Cerebellar nuclear complex (tissue), 1 donor: ENCODE results near the gene CD1E.
"Not testable (repeated sequence)": the region's sequence is repeated elsewhere in the genome, so short reads cannot be mapped to it uniquely, and the experiment has no call there.

ENCODE experiments used
- DNase-seq, 2 experiments: peaks; one replicate each; lab custom pipeline; 2025; lab: John Stamatoyannopoulos, UW

The CD1E gene

GRCh38 chr1:158362941-158363340 lies 9.2 kb downstream of the CD1E start:
- no peak for DNase-seq

- no peak for DNase-seq
Observed at GRCh38 chr1:158366783-158367182, 13.1 kb downstream of the CD1E start.

DNA sequence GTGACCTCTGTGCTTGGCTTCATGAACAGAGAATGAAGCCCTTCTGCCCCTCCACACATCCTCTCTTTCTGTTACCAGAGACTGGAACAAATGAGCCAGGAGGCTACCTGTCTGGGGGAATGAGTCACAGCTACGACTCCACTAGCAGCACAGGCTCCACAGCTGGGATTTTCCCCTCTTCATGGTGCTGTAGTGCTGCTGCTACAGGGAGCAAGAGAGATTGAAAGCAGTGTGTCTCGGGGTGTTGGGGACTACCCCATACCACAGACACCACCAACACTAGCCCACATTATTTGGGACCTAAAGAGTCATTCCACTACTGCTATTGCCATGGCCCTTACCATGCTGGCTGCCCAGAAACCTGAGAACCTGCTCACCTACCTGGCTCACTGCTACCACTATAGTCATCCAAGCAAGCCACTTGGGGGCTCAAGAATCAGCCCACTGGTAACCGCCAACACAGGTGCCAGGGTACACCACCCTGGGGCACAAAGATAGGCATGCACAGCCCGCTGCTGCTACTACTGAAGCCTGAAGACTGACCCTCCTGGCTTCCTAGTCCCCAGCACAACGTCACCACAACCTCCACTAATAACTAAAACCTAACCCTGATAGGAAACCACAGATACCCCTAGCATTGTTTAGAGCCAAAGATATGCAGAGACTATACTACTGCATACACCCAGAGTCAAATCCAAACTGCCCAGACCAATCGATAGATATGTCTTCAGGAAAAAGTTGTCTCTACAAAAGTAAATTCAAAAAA lies 17.7 kb downstream of the CD1E start:
- no peak for DNase-seq

GRCh38 chr1:158374101-158374500 lies 20.4 kb downstream of the CD1E start:
- not testable (repeated sequence) for DNase-seq

DNA sequence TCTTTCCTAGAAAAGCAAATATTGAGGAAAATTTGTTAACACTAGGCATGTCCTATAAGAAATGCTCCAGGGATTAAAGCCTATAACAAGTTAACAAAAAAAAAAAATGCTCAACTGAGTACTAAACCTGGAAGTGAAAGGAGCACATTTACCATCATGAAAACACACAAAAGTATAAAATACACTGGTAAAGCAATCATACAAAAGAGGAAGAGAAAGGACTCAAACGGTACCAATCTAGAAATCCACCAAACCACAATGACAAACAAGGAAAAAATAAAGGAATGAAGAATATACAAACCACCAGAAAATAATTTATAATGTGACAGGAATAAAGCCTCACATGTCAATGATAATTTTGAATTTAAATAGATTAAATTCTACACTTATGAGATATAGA lies 21.2 kb downstream of the CD1E start:
- no peak for DNase-seq

GRCh38 chr1:158390331-158390730 lies 36.6 kb downstream of the CD1E start:
- no peak for DNase-seq

DNA sequence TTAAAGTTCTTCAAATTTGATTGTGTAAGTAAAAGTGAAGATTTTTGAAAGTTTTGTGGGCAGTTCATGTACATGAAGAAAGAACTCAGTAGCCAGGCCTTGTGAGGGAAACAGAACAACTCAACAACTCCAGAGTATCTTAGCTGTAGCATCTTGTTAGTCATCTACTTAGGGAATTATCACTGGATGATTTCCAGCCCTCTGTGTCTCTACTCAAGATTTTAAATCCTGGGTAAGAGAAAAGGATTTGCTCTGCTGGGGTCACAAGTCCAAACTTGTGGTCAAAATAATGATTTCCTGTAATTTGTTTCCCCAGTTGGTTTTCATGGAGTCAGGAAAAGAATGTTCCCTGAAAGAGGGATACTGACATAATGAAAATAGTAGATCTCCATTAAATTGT lies 37.4 kb downstream of the CD1E start:
- DNase-seq: no peak

- no peak for DNase-seq
Observed at GRCh38 chr1:158393476-158393875, 39.8 kb downstream of the CD1E start.

- no peak for DNase-seq
Observed at GRCh38 chr1:158396646-158397045, 43.0 kb downstream of the CD1E start.

DNA sequence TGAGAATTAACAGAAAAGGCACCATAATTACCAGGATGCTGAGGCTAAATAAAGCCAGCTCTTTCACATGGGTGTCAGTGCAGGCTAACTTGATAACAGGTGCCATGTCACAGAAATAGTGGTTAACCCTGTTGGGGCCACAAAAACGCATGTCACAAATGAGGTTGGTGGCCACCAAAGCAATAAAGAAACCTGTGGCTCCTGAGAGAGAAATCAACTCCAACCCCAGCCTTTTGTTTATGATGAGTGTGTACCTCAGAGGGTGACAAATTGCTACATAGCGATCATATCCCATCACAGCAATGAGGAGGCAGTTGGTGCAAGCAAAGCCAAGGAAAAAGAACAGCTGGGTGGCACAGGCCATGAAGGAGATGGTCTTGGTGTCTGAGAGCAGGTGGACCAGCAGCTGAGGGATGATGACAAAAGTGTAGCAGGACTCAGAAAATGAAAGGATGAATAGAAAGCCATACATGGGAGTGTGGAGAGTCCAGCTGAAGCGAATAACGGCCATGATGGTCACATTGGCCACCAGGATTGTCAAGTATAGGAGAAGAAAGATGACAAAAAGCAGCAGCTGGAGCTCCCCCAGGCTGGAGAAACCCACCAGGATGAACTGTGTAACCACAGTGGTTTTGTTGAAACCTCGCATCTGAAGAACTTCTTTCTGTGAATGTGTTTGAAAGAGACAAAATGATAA lies 45.3 kb downstream of the CD1E start, which contains the start of gene OR10T2:
Gene OR10T2, minus strand, starts transcription at position 649 of the 697 bp plus-strand sequence. Its CDS starts 0 bp downstream, at position 649.
- no peak for DNase-seq

- DNase-seq: no peak
Observed at GRCh38 chr1:158400871-158401270, 47.2 kb downstream of the CD1E start.

- DNase-seq: no peak
Observed at GRCh38 chr1:158407092-158407491, 53.4 kb downstream of the CD1E start.
